ENCODE data around the gene VKORC1L1.
"Not testable (repeated sequence)": the region's sequence is repeated elsewhere in the genome, so short reads cannot be mapped to it uniquely, and the experiment has no call there.

VKORC1L1 gene

DNA sequence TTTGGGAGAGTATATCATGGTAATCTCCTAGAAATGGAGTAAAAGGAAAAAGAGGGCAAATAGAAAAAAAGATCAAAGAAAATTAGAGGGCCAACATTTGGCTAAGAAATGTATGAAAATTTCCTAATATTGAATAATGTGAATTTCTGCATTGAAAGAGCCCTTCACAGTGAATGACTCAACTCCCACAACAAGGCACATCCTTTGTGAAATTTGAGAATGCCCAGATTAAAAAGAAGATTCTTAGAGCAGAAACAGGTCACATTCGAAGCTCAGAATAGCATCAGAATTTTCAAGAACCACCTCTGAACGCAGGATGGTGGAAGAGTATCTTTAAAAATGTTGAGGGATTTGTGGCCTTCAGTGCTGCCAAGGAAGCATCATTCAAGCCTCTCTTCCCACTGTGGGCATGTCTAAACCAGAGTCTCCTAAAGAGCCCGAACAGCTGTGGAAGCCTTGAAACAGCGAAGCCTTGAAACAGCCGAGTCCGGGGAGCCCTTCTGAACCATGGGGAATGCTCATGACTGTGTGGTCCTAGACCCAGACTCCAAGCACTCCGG is 65.5 kb downstream of the VKORC1L1 start:
- DNase-seq (ENCODE audit: low read depth): no peak

GRCh38 chr7:65945787-65946186 is 72.9 kb downstream of the VKORC1L1 start:
- DNase-seq (ENCODE audit: low read depth): not testable (repeated sequence)

GRCh38 chr7:65946904-65947303 is 74.0 kb downstream of the VKORC1L1 start:
- DNase-seq (ENCODE audit: low read depth): no peak

DNA sequence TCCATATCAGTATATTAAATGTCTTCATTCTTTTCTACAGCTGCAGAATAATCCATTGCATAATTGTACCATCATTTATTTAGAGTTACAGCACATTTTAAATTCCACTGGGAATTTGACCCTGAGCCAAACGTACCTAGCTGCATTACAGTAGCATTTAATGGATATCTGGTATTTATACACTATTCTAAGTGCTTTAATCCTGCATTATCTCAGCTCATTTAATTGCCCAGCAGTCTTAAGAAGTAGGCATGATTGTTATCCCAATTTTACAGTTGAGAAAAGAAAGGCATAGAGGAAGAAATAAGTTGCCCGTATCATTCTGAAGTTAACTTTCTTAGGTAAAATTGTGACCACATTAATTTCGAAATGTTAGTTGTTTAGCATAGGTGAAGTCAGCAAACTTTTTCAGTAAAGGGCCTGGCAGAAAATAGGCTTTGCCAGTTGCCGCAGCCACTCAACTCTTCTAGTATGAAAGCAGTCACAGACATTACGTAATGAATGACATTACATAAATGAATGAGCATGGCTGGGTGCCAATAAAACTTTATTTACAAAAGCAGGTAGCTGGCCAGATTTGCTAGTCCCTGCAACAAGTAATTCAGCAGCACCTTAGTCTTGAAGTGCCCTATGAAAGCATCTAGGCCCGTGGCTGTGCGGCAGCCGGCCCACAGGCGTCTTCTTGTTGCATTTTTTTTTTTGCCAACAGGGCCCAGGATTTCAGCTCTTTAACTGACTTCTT is 79.1 kb downstream of the VKORC1L1 start:
- no peak for DNase-seq (ENCODE audit: low read depth)

- no peak for DNase-seq (ENCODE audit: low read depth)
Measured at GRCh38 chr7:65953001-65953720, 80.3 kb downstream of the VKORC1L1 start.

DNA sequence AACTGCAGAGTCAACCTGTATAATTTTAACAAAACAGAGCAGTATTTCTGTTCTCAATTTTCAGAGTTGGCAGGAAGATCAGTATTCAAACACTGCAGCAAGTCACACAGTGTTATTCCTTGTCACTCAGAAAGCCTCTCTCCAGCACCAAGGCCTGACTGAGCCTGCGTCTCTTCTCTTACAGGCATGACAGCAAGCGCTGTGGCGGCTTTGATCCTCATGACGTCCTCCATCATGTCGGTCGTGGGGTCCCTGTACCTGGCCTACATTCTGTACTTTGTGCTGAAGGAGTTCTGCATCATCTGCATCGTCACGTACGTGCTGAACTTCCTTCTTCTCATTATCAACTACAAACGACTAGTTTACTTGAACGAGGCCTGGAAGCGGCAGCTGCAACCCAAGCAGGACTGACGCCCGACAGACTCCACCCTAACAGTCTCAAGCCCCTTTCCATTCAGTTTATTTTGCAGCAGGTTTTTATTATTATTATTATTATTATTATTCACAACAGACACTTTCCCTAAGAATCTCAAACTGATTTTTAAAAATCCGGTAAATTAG is 81.1 kb downstream of the VKORC1L1 start:
- no peak for DNase-seq (ENCODE audit: low read depth)

DNA sequence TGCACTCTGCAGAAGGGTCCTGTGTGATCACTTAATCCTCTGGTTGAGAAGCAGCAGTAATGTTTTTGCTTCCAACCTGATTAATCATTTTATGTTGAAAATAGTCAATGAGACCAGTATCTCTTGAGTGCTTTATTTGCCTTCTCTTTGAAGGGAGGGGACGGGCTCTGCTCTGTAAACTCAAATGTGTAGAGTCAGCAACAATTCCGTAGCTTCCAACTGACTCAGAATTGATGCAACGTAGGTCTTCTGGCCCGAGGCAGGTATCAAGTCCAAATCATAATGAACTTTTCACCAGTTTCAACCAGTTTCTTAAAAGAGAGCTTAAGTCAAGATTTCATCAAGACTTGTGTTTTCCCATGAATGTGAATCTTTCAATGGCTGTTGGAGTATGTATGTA is 82.8 kb downstream of the VKORC1L1 start:
- DNase-seq (ENCODE audit: low read depth): no peak

- no peak for DNase-seq (ENCODE audit: low read depth)
Measured at GRCh38 chr7:65960351-65961074, 87.6 kb downstream of the VKORC1L1 start.

DNA sequence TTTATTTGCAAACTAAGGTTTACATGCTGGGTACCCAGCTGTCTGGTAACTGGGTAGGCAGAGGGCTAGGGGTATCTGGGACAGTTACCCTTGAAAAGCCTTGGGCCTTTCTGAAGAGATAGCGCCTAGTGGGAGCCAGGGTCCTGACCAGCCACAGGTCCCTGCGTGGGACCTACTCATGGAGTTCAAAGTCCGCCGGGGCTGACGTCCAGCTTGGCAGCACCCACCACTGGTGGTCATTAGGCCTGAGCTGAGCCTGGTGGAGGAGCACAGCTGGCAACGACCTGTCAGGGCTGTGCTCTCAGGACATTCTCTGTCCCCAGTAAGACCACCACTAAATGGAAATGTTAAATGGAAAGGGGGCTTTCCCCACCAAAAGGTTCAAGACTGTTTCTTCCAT is 89.2 kb downstream of the VKORC1L1 start:
- no peak for DNase-seq (ENCODE audit: low read depth)

DNA sequence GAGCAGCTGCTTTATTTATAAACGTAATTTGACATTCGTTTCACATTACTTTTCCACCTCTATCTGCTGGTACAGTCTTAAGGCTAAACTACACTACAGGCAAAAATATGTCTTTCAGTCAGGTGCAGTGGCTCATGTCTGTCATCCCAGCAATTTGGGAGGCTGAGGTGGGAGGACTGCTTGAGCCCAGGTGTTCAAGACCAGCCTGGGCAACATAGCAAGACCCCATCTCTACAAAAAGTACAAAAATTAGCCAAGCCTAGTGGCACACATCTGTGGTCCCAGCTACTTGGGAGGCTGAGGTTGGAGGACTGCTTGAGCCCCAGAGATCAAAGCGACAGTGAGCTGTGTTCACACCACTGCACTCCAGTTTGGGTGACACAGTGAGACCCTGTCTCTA is 91.8 kb downstream of the VKORC1L1 start:
- not testable (repeated sequence) for DNase-seq (ENCODE audit: low read depth)

DNA sequence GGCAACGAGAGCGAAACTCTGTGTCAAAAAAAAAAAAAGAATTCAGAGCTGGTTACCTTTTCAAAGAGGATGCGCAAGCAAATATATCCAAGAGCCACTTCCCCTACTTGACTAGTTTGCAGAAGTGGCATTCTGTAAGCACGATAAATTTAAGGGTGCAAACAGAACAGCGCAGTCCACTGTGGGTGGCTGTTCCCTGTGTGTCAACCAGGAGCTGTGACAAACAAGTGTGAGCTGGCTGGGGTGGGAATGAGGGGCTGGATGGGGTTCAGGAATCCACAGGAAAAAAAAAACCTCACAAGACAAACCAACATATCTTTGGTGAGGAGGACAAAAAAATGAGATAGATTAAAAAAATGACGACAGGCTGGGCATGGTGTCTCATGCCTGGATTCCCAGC is 93.3 kb downstream of the VKORC1L1 start:
- DNase-seq (ENCODE audit: low read depth): no peak

DNA sequence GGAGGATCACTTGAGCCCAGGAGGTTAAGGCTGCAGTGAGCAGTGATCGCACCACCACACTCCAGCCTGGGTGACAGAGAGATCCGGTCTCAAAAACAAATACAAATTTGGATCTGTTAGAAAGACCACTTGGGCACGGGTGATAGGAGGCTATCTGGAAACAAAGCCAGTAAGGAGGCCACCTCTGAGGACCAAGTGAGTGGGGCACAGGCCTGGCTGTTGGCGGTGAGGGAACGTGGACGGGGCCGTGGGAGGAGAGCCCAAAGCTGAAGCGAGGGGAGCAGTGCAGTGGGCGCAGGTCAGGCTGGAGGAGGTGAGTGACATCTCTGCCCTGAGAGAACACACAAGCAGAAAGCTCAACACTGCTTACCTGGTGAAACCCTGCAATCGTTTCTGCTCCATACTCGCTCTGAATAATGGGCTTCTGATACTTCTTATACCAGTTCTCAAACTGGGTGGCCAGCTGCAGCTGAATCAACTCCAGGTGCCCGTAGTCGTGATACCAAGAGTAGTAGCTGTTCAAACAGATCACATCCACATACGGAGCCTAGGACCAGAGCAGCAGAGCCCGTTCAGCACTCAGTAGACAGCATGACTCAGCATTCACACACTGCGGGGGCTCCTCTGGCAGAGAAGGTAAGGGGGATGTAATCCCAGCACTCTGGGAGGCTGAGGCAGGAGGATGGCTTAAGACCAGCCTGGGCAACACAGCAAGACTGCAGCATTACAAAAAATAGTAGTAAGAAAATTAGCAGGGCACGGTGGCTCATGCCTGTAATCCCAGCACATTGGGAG is 94.7 kb downstream of the VKORC1L1 start:
- DNase-seq (ENCODE audit: low read depth): no peak

- no peak for DNase-seq (ENCODE audit: low read depth)
Measured at GRCh38 chr7:65968256-65969185, 95.6 kb downstream of the VKORC1L1 start.

DNA sequence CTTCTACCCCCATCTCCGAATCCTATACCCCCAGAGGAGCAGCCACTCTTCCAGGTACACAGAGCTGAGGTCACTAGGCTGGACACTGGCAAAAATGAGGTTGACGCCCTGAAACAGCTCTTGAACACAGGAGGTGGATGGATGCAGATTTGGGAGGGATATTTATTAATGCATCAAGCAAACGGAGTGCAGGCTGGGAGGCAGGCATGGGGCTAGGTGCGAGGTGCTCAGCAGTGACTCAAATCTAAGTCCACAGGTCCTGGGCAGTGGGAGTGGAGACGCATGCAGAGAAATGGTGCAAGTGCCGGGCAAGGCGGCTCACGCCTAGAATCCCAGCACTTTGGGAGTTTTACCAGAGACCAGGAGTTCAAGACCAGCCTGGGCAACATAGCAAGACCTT is 98.1 kb downstream of the VKORC1L1 start:
- DNase-seq (ENCODE audit: low read depth): no peak

- DNase-seq (ENCODE audit: low read depth): no peak
Measured at GRCh38 chr7:65972976-65973375, 100.1 kb downstream of the VKORC1L1 start.

DNA sequence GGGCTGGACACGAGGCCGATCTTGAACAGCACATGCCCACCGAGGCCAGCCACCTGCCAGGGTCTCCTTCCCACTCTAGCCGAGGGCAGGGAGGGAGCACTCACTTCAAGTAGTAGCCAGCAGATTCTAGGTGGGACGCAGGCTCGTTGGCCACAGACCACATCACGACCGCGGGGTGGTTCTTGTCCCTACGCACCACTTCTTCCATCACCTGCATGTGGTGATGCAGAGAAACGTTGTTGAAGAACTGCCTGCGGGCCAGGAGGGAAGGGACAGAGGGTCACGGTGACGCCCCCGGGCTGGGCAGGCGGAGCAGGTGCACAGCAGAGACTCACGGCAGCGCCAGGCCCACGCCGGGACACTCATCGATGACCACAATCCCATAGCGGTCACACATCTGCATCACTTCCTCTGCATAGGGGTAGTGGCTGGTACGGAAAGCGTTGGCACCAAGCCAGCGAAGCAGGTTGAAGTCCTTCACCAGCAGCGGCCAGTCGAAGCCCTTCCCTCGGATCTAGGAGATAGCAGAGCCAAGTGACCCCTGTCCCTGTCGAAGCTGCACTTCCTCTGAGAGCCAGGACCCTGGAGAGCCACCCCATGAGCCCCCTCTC is 101.4 kb downstream of the VKORC1L1 start:
- DNase-seq (ENCODE audit: low read depth): no peak

GRCh38 chr7:65974876-65975275 is 102.0 kb downstream of the VKORC1L1 start:
- DNase-seq (ENCODE audit: low read depth): no peak

GRCh38 chr7:65975814-65976445 is 103.1 kb downstream of the VKORC1L1 start:
- no peak for DNase-seq (ENCODE audit: low read depth)

DNA sequence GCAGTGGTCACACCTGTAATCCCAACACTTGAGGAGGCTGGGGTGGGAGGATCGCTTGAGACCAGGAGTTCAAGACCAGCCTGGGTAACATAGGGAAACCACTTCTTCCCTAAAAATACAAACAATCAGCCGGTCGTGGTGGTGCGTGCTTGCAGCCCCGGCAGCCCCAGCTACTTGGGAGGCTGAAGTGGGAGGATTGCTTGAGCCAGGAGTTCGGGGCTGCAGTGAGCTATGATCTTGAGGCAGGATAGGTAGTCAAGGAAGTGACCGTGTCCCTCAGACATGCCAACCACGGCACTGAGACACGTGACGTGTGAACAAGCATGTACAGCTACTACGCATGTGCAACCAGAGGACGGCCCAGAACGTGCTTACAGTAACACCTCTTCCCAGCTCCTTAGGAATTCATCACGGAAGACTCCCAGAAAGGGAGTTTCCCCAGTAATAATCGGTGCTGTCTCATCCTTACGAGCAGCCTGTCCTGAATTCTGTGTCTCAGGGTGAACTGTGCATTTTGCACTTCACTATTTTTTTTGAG is 103.9 kb downstream of the VKORC1L1 start:
- no peak for DNase-seq (ENCODE audit: low read depth)
